IMR-90 (cell line): ENCODE measurements around the gene HNF1B. TPM values are rescaled to one million over a fixed set of nuclear protein-coding genes. Genes with fewer than 3 reads are reported as not detected.

Source experiments
- ATAC-seq: fragments of 200-7000 bp; cut with Tn5 transposase; 2 replicates; pipeline ENCODE4 v1.9.1; 2020; ENCODE audit warnings: low read depth, mild to moderate bottlenecking, moderate library complexity
- BruUV-seq: library from RNA; stranded (reverse); fragments of 400-500 nt; replicated peaks from 2 replicates; lab custom pipeline; 2021; lab: Mats Ljungman, UMichigan
- CTCF ChIA-PET: fragments of 300-600 bp; formaldehyde crosslinking; extraction: SDS; loops from one replicate; lab custom pipeline; 2021; ENCODE audit warnings: antibody characterized with exemption; lab: Yijun Ruan, JAX
- POLR2A ChIA-PET: fragments of 300-600 bp; sonication (Branson Sonifier 250); formaldehyde crosslinking; loops from one replicate; lab custom pipeline; 2022; ENCODE audit warnings: antibody characterized with exemption; ENCODE audit not compliant: unreplicated experiment; lab: Charles Lee
- DNase-seq: peaks from one replicate; pipeline ENCODE4 v3.0.0; 2013
- H2AFZ ChIP-seq: replicated peaks from 2 replicates; pipeline ENCODE3; 2013; ENCODE audit warnings: low read length, mild to moderate bottlenecking; ENCODE audit not compliant: poor library complexity
- H2AK5ac ChIP-seq: 2 replicates; pipeline ENCODE4 v1.6.1; 2013; ENCODE audit warnings: low read depth, low read length, inconsistent platforms
- H2AK9ac ChIP-seq: replicated peaks from 2 replicates; pipeline ENCODE3; 2013; ENCODE audit warnings: mild to moderate bottlenecking, low read depth, low read length, moderate library complexity; ENCODE audit not compliant: poor library complexity
- H2BK120ac ChIP-seq: 2 replicates; pipeline ENCODE4 v1.6.1; 2013; ENCODE audit warnings: low read depth, low read length, inconsistent platforms
- H2BK15ac ChIP-seq: 3 replicates; pipeline ENCODE4 v1.6.1; 2013; ENCODE audit warnings: low read depth, low read length, inconsistent platforms
- H2BK20ac ChIP-seq: 2 replicates; pipeline ENCODE4 v1.6.1; 2013; ENCODE audit warnings: low read depth, mild to moderate bottlenecking, inconsistent platforms, low read length, moderate library complexity
- H2BK5ac ChIP-seq: 2 replicates; pipeline ENCODE4 v1.6.1; 2013; ENCODE audit warnings: mild to moderate bottlenecking, low read depth, low read length, inconsistent platforms; ENCODE audit not compliant: poor library complexity, severe bottlenecking
- H3K14ac ChIP-seq: replicated peaks from 2 replicates; pipeline ENCODE4 v1.6.1; 2013; ENCODE audit warnings: low read depth, low read length, inconsistent platforms
- H3K18ac ChIP-seq: 2 replicates; pipeline ENCODE4 v1.6.1; 2013; ENCODE audit warnings: low read depth, low read length, control low read depth
- H3K23ac ChIP-seq: 2 replicates; pipeline ENCODE4 v1.6.1; 2013; ENCODE audit warnings: low read depth, low read length, inconsistent platforms
- H3K27ac ChIP-seq: 2 replicates; pipeline ENCODE4 v1.5.1; 2013; ENCODE audit warnings: mild to moderate bottlenecking, control low read depth, low read length; ENCODE audit not compliant: insufficient read depth
- H3K27me3 ChIP-seq: 2 replicates; pipeline ENCODE4 v1.6.1; 2013; ENCODE audit warnings: low read length; ENCODE audit not compliant: control insufficient read depth, insufficient read depth
- H3K36me3 ChIP-seq: 2 replicates; pipeline ENCODE4 v1.6.1; 2013; ENCODE audit warnings: low read length, mixed read lengths; ENCODE audit not compliant: control insufficient read depth, insufficient read depth
- H3K4ac ChIP-seq: 2 replicates; pipeline ENCODE4 v1.6.1; 2013; ENCODE audit warnings: low read depth, low read length, inconsistent platforms
- H3K4me1 ChIP-seq: 2 replicates; pipeline ENCODE4 v1.6.1; 2013; ENCODE audit warnings: low read length, mixed read lengths; ENCODE audit not compliant: control insufficient read depth, insufficient read depth
- H3K4me2 ChIP-seq: 2 replicates; pipeline ENCODE4 v1.6.1; 2013; ENCODE audit warnings: low read depth, mild to moderate bottlenecking, control low read depth, low read length, moderate library complexity
- H3K4me3 ChIP-seq: 2 replicates; pipeline ENCODE4 v1.5.1; 2013; ENCODE audit warnings: low read depth, mild to moderate bottlenecking, control low read depth, low read length, moderate library complexity; ENCODE audit not compliant: insufficient read depth
- H3K56ac ChIP-seq: 2 replicates; pipeline ENCODE4 v1.6.1; 2013; ENCODE audit warnings: low read length, inconsistent platforms; ENCODE audit not compliant: insufficient read depth; ENCODE audit errors: extremely low read depth
- H3K79me1 ChIP-seq, 2 experiments: 2 replicates each; pipeline ENCODE4 v1.6.1; 2013; ENCODE audit warnings: low read length in 2 of 2, inconsistent platforms in 1 of 2, low read depth in 1 of 2
- H3K9ac ChIP-seq: 2 replicates; pipeline ENCODE4 v1.6.1; 2013; ENCODE audit warnings: low read depth, low read length, control low read depth
- H3K9me1 ChIP-seq: 2 replicates; pipeline ENCODE4 v1.6.1; 2013; ENCODE audit warnings: low read length, inconsistent platforms; ENCODE audit not compliant: insufficient read depth
- H3K9me3 ChIP-seq: 2 replicates; pipeline ENCODE4 v1.6.1; 2013; ENCODE audit warnings: low read length; ENCODE audit not compliant: control insufficient read depth, insufficient read depth
- H4K20me1 ChIP-seq: 2 replicates; pipeline ENCODE4 v1.6.1; 2013; ENCODE audit warnings: low read length, inconsistent platforms; ENCODE audit not compliant: insufficient read depth
- H4K5ac ChIP-seq: 2 replicates; pipeline ENCODE4 v1.6.1; 2013; ENCODE audit warnings: mild to moderate bottlenecking, low read depth, low read length, control low read depth
- H4K8ac ChIP-seq, 2 experiments: 2 replicates each; pipeline ENCODE4 v1.6.1; 2013; ENCODE audit warnings: low read depth in 2 of 2, low read length in 2 of 2, control low read depth in 1 of 2, inconsistent platforms in 1 of 2
- H4K91ac ChIP-seq: 2 replicates; pipeline ENCODE4 v1.6.1; 2013; ENCODE audit warnings: low read depth, low read length, inconsistent platforms; ENCODE audit not compliant: insufficient read depth
- BHLHE40 ChIP-seq: fragments of 150-350 bp; IDR thresholded peaks from 2 replicates; pipeline ENCODE4 v1.6.1; 2016; ENCODE audit warnings: mild to moderate bottlenecking, low read depth, low read length
- CEBPB ChIP-seq: IDR thresholded peaks from 2 replicates; pipeline ENCODE4 v1.6.1; 2012; ENCODE audit warnings: low read depth, low read length, improper control_type of control experiment
- CHD1 ChIP-seq: IDR thresholded peaks from 2 replicates; pipeline ENCODE4 v1.6.1; 2012; ENCODE audit warnings: low read depth, low read length, improper control_type of control experiment
- CTCF ChIP-seq: conservative IDR thresholded peaks from 2 replicates; pipeline ENCODE4 v1.5.1; 2012; ENCODE audit warnings: mild to moderate bottlenecking, low read depth, low read length, improper control_type of control experiment
- ELK1 ChIP-seq: fragments of 150-350 bp; IDR thresholded peaks from 2 replicates; pipeline ENCODE4 v1.6.1; 2016; ENCODE audit warnings: low read depth, mild to moderate bottlenecking, low read length, moderate library complexity, borderline replicate concordance
- MAFK ChIP-seq: IDR thresholded peaks from 2 replicates; pipeline ENCODE4 v1.6.1; 2012; ENCODE audit warnings: low read depth, low read length, improper control_type of control experiment
- MAZ ChIP-seq: IDR thresholded peaks from 2 replicates; pipeline ENCODE4 v1.6.1; 2012; ENCODE audit warnings: low read depth, mild to moderate bottlenecking, low read length, improper control_type of control experiment, moderate library complexity, borderline replicate concordance
- MXI1 ChIP-seq: IDR thresholded peaks from 2 replicates; pipeline ENCODE4 v1.6.1; 2012; ENCODE audit warnings: low read depth, mild to moderate bottlenecking, low read length, moderate library complexity, borderline replicate concordance
- NFE2L2 ChIP-seq: fragments of 150-350 bp; IDR thresholded peaks from 2 replicates; pipeline ENCODE4 v1.6.1; 2016; ENCODE audit warnings: low read depth, mild to moderate bottlenecking, low read length
- POLR2A ChIP-seq: IDR thresholded peaks from 2 replicates; pipeline ENCODE4 v1.6.1; 2012; ENCODE audit warnings: mild to moderate bottlenecking, low read depth, low read length
- RAD21 ChIP-seq: IDR thresholded peaks from 2 replicates; pipeline ENCODE4 v1.6.1; 2012; ENCODE audit warnings: low read length, improper control_type of control experiment
- RCOR1 ChIP-seq: IDR thresholded peaks from 2 replicates; pipeline ENCODE4 v1.6.1; 2012; ENCODE audit warnings: mild to moderate bottlenecking, low read length, improper control_type of control experiment; ENCODE audit not compliant: insufficient replicate concordance
- RFX5 ChIP-seq: IDR thresholded peaks from 2 replicates; pipeline ENCODE4 v1.8.0; 2012; ENCODE audit warnings: low read depth, mild to moderate bottlenecking, low read length, moderate library complexity
- SMC3 ChIP-seq: fragments of 150-350 bp; IDR thresholded peaks from 2 replicates; pipeline ENCODE4 v1.6.1; 2016; ENCODE audit warnings: low read depth, mild to moderate bottlenecking, antibody characterized with exemption, low read length, moderate library complexity
- USF2 ChIP-seq: fragments of 150-350 bp; IDR thresholded peaks from 2 replicates; pipeline ENCODE4 v1.6.1; 2017; ENCODE audit warnings: mild to moderate bottlenecking, antibody characterized with exemption, low read length, low read depth
- WGBS, 2 experiments: methylation state at CpG; one replicate each; pipeline versions ENCODE4 v1.1.5 to v1.1.7; 2013; ENCODE audit warnings: missing lambda C conversion rate in 2 of 2; ENCODE audit not compliant: insufficient read length in 1 of 2; ENCODE audit errors: extremely low coverage in 2 of 2; 5-methylcytosine and 5-hydroxymethylcytosine counted together
- dilution Hi-C: fragments of 300-500 bp; cut with HindIII; formaldehyde crosslinking; loops from one replicate; pipeline ENCODE4 v1.14.3; 2018; ENCODE audit warnings: low sequenced_read_pairs; ENCODE audit not compliant: unreplicated experiment
- in situ Hi-C: fragments of 300-500 bp; cut with MboI; formaldehyde crosslinking; loops from 3 replicates; pipeline ENCODE4 v1.14.3; 2019; ENCODE audit warnings: low sequenced_read_pairs, inconsistent platforms, mixed read lengths
- intact Hi-C: fragments of 100-400 bp; cut with micrococcal nuclease; formaldehyde crosslinking; loops from 2 replicates; pipeline ENCODE4 v1.10.0; 2022
- polyA plus RNA-seq, 3 experiments: library from polyadenylated mRNA; depleted of rRNA; stranded (reverse); fragments of >200 nt; gene quantifications; 2 replicates each; pipeline ENCODE4 v1.2.3, GENCODE V29; 2012; ENCODE audit warnings: low replicate concordance in 1 of 3
- total RNA-seq: library from RNA; depleted of rRNA; stranded (reverse); fragments of >200 nt; gene quantifications from 2 replicates; pipeline ENCODE4 v1.2.3, GENCODE V29; 2012

HNF1B gene
- total and polyA plus RNA-seq, 2 of the 4 experiments (the other 2 are of a cell fraction): not detected

GRCh38 chr17:37648555-37648954 is 96.3 kb downstream of the HNF1B start:
- Histone ChIP-seq H3K56ac (peak overlapping the region; percentile 67), H3K9ac (peak overlapping the region; percentile 54; the same call in 1 of the 2 replicates), H2AFZ (peak overlapping the region; percentile 79), H2AK9ac (no peak overlapping the region), H3K27me3 (no peaks in the 10 kb centered on the region), H4K8ac (peak overlapping the region; percentile 40 to 85), H3K9me1 (no peaks in the 10 kb centered on the region; the same call in 1 of the 2 replicates), H3K4ac (peak overlapping the region; percentile 87; the same call in 1 of the 2 replicates), H3K4me1 (peaks cover 9% of the 10 kb centered on the region; the same call in 1 of the 2 replicates), H2BK20ac (peak overlapping the region; percentile 95), H3K36me3 (no peaks in the 10 kb centered on the region), H3K14ac (peak overlapping the region; percentile 90), H2BK15ac (peak overlapping the region; percentile 79; the same call in 2 of the 3 replicates), H3K79me1 (peaks cover 0 to 8% of the 10 kb centered on the region in 2 experiments; a peak in 2 of 4 replicates), H4K91ac (peak overlapping the region; percentile 77), H3K18ac (peak overlapping the region; percentile 97; the same call in 1 of the 2 replicates), H2BK120ac (peak overlapping the region; percentile 96), H4K20me1 (no peaks in the 10 kb centered on the region), H3K27ac (peak overlapping the region; percentile 32; the same call in 1 of the 2 replicates), H2AK5ac (no peak overlapping the region), H3K4me2 (peak overlapping the region; percentile 89), H4K5ac (peak overlapping the region; percentile 79; the same call in 1 of the 2 replicates), H3K4me3 (no peak overlapping the region), H2BK5ac (peak overlapping the region; percentile 90), H3K9me3 (no peaks in the 10 kb centered on the region), H3K23ac (peak overlapping the region; percentile 79)
- DNase-seq (peak; percentile 87), ATAC-seq (peak; percentile 84)
- dilution Hi-C loops (no loop called here), in situ Hi-C loops (loop anchor here (25.0 kb wide), 1 partner anchor 639 kb away; the partner anchor contains the start of gene MRPL45), intact Hi-C loops (no loop called here)
- BruUV-seq: no TSS peak
- CTCF ChIA-PET: interaction anchor here (1.3 kb wide), 1 partner anchor 167 kb away, joined by 8 read pairs; no protein-coding TSS in a partner anchor
- WGBS, 2 experiments: no CpG with 5 or more reads among the region's 2 CpGs
- POLR2A ChIA-PET: no interaction called here
- TF ChIP-seq NFE2L2 (no peak), SMC3 (no peak), ELK1 (no peak), MAZ (no peak), BHLHE40 (no peak), MXI1 (0 out of 2 replicates have a peak, but pooled peaks have one; percentile 57), CEBPB (no peak), CHD1 (no peak), POLR2A (no peak), USF2 (no peak), RFX5 (peak; percentile 51; the same call in 1 of the 2 replicates), CTCF (no peak), RAD21 (no peak), MAFK (peak; percentile 27; the same call in 1 of the 2 replicates), RCOR1 (no peak)
